Amniotic epithelial cell (primary cell): ENCODE results near the gene LONRF3.
"Not testable (repeated sequence)": the region's sequence is repeated elsewhere in the genome, so short reads cannot be mapped to it uniquely, and the experiment has no call there.

ENCODE experiments used
- DNase-seq: peaks from one replicate; pipeline ENCODE4 v3.0.0-alpha.2; 2010; ENCODE audit warnings: low read depth

Gene LONRF3

GRCh38 chrX:118988911-118989310, 14.5 kb downstream of the LONRF3 start:
- DNase-seq, result no peak

- no peak for DNase-seq
These were observed 15.5 kb downstream of the LONRF3 start for GRCh38 chrX:118989886-118990285.

GRCh38 chrX:118990512-118991227, 16.3 kb downstream of the LONRF3 start:
- no peak for DNase-seq

GRCh38 chrX:118992441-118993121, 18.2 kb downstream of the LONRF3 start:
- not testable (repeated sequence) for DNase-seq

- DNase-seq, result no peak
These were observed 29.0 kb downstream of the LONRF3 start for GRCh38 chrX:119003462-119003861.

GRCh38 chrX:119004920-119005524, 30.6 kb downstream of the LONRF3 start:
- peak; percentile 12 for DNase-seq

GRCh38 chrX:119007189-119007770, 32.9 kb downstream of the LONRF3 start:
- no peak for DNase-seq

GRCh38 chrX:119008110-119008744, 33.8 kb downstream of the LONRF3 start:
- DNase-seq, result peak; percentile 8

GRCh38 chrX:119009071-119009470, 34.7 kb downstream of the LONRF3 start:
- DNase-seq, result no peak

GRCh38 chrX:119010491-119010890, 36.1 kb downstream of the LONRF3 start:
- DNase-seq, result no peak

- no peak for DNase-seq
These were observed 38.7 kb downstream of the LONRF3 start for GRCh38 chrX:119013164-119013563.

GRCh38 chrX:119015407-119016237, 41.2 kb downstream of the LONRF3 start:
- peak; percentile 73 for DNase-seq

GRCh38 chrX:119017077-119017476, 42.7 kb downstream of the LONRF3 start:
- DNase-seq, result no peak

GRCh38 chrX:119025900-119026299, 51.5 kb downstream of the LONRF3 start:
- DNase-seq, result no peak

- not testable (repeated sequence) for DNase-seq
These were observed 51.9 kb downstream of the LONRF3 start for GRCh38 chrX:119026344-119026743.

- not testable (repeated sequence) for DNase-seq
These were observed 53.7 kb downstream of the LONRF3 start for GRCh38 chrX:119027960-119028732.

GRCh38 chrX:119028733-119029330, 54.4 kb downstream of the LONRF3 start:
- no peak for DNase-seq

GRCh38 chrX:119029656-119030055, 55.2 kb downstream of the LONRF3 start:
- not testable (repeated sequence) for DNase-seq

- no peak for DNase-seq
These were observed 56.6 kb downstream of the LONRF3 start for GRCh38 chrX:119030990-119031389.
